H1 (cell line): ENCODE data around the gene SPECC1. TPM values are rescaled to one million over a fixed set of nuclear protein-coding genes. Genes with fewer than 3 reads are reported as not detected.

Experiments used
- CTCF ChIA-PET: fragments of 300-600 bp; sonication (Branson Sonifier 250); formaldehyde crosslinking; loops from one replicate; lab custom pipeline; 2021; ENCODE audit not compliant: partially characterized antibody; lab: Charles Lee
- POLR2A ChIA-PET: fragments of 300-600 bp; sonication (Branson Sonifier 250); formaldehyde crosslinking; loops from one replicate; lab custom pipeline; 2021; ENCODE audit warnings: inconsistent platforms; ENCODE audit not compliant: partially characterized antibody; lab: Charles Lee
- DNase-seq, 2 experiments: peaks; one replicate each; pipeline versions ENCODE4 v3.0.0 to v3.0.0-alpha.2; 2010 to 2022; ENCODE audit warnings: low spot score in 2 of 2, low read depth in 1 of 2, mixed read lengths in 1 of 2
- FAIRE-seq: peaks from 2 replicates; lab custom pipeline; 2011; peaks lifted over from hg19 to GRCh38; lab: Jason Lieb, UNC
- H2AFZ ChIP-seq: 2 replicates; pipeline ENCODE4 v1.8.1; 2012; ENCODE audit warnings: low read length, inconsistent platforms
- H2AK5ac ChIP-seq: 2 replicates; pipeline ENCODE4 v1.6.1; 2013; ENCODE audit warnings: low read depth, low read length
- H2BK120ac ChIP-seq: replicated peaks from 2 replicates; pipeline ENCODE3; 2013; ENCODE audit warnings: low read depth, low read length, inconsistent platforms
- H2BK12ac ChIP-seq: 2 replicates; pipeline ENCODE4 v1.6.1; 2013; ENCODE audit warnings: low read depth, low read length
- H2BK15ac ChIP-seq: 2 replicates; pipeline ENCODE4 v1.6.1; 2013; ENCODE audit warnings: low read length
- H2BK20ac ChIP-seq: 2 replicates; pipeline ENCODE4 v1.6.1; 2013; ENCODE audit warnings: low read length
- H2BK5ac ChIP-seq: 2 replicates; pipeline ENCODE4 v1.6.1; 2013; ENCODE audit warnings: low read depth, low read length
- H3K14ac ChIP-seq: 2 replicates; pipeline ENCODE4 v1.6.1; 2013; ENCODE audit warnings: inconsistent platforms; ENCODE audit not compliant: insufficient read length
- H3K18ac ChIP-seq: 2 replicates; pipeline ENCODE4 v1.6.1; 2013; ENCODE audit warnings: low read length; ENCODE audit errors: extremely low read depth
- H3K23ac ChIP-seq: 2 replicates; pipeline ENCODE4 v1.6.1; 2013; ENCODE audit warnings: inconsistent platforms; ENCODE audit not compliant: insufficient read length
- H3K23me2 ChIP-seq: 2 replicates; pipeline ENCODE4 v1.6.1; 2013; ENCODE audit warnings: low read depth, low read length
- H3K27ac ChIP-seq: 2 replicates; pipeline ENCODE4 v1.6.1; 2011; ENCODE audit warnings: low read depth, low read length, inconsistent platforms
- H3K27me3 ChIP-seq, 4 experiments: replicated peaks in 1 of 4; 1 replicate in 1 of 4; 2 replicates in 3 of 4; pipeline versions ENCODE4 v1.6.1 to v1.8.1; 2011 to 2013; ENCODE audit warnings: low read length in 3 of 4, mild to moderate bottlenecking in 3 of 4, inconsistent platforms in 2 of 4, mixed read lengths in 2 of 4, moderate library complexity in 1 of 4; ENCODE audit not compliant: control insufficient read depth in 3 of 4, insufficient read depth in 3 of 4; ENCODE audit errors: extremely low read depth in 1 of 4
- H3K36me3 ChIP-seq, 4 experiments: 2 replicates each; pipeline versions ENCODE4 v1.6.1 to v1.8.1; 2011 to 2013; ENCODE audit warnings: mild to moderate bottlenecking in 4 of 4, low read length in 3 of 4, moderate library complexity in 2 of 4, control low read depth in 1 of 4, inconsistent platforms in 1 of 4; ENCODE audit not compliant: insufficient read depth in 4 of 4, control insufficient read depth in 2 of 4
- H3K4ac ChIP-seq: replicated peaks from 2 replicates; pipeline ENCODE3; 2013; ENCODE audit warnings: low read length, low read depth, mixed read lengths, inconsistent platforms; ENCODE audit not compliant: insufficient read length
- H3K4me1 ChIP-seq, 4 experiments: replicated peaks in 1 of 4; 1 replicate in 1 of 4; 2 replicates in 3 of 4; pipeline versions ENCODE4 v1.6.1 to v1.8.1; 2011 to 2013; ENCODE audit warnings: low read length in 3 of 4, inconsistent platforms in 2 of 4, mixed read lengths in 1 of 4; ENCODE audit not compliant: insufficient read depth in 4 of 4, control insufficient read depth in 3 of 4
- H3K4me2 ChIP-seq, 2 experiments: 2 replicates each; pipeline versions ENCODE4 v1.6.1 to v1.8.1; 2011 to 2013; ENCODE audit warnings: low read depth in 2 of 2, low read length in 2 of 2, control low read depth in 1 of 2, inconsistent platforms in 1 of 2, mild to moderate bottlenecking in 1 of 2; ENCODE audit not compliant: insufficient read depth in 1 of 2
- H3K4me3 ChIP-seq, 4 experiments: fragments of 200-600, 300-600 bp in 1 of 4; sonication (generic), shearing (Covaris generic), sonication (Bioruptor Twin) in 1 of 4; 2 replicates each; pipeline versions ENCODE4 v1.5.1 to v1.8.1; 2011 to 2016; ENCODE audit warnings: low read length in 4 of 4, low read depth in 3 of 4, control low read depth in 2 of 4, inconsistent platforms in 2 of 4, mild to moderate bottlenecking in 2 of 4, mixed read lengths in 1 of 4, moderate library complexity in 1 of 4; ENCODE audit not compliant: insufficient read depth in 2 of 4; ENCODE audit errors: extremely low read depth in 1 of 4
- H3K56ac ChIP-seq: replicated peaks from 2 replicates; pipeline ENCODE3; 2013; ENCODE audit warnings: low read depth, mild to moderate bottlenecking, mixed read lengths, low read length, inconsistent platforms; ENCODE audit not compliant: insufficient read length
- H3K79me1 ChIP-seq: 2 replicates; pipeline ENCODE4 v1.6.1; 2013; ENCODE audit warnings: low read depth, low read length, control low read depth
- H3K79me2 ChIP-seq, 2 experiments: 2 replicates each; pipeline versions ENCODE4 v1.6.1 to v1.8.1; 2012 to 2013; ENCODE audit warnings: low read length in 2 of 2, mild to moderate bottlenecking in 2 of 2, inconsistent platforms in 1 of 2; ENCODE audit not compliant: insufficient read depth in 2 of 2, control insufficient read depth in 1 of 2
- H3K9ac ChIP-seq, 4 experiments: replicated peaks in 1 of 4; 1 replicate in 1 of 4; 2 replicates in 3 of 4; pipeline versions ENCODE4 v1.6.1 to v1.8.1; 2011 to 2013; ENCODE audit warnings: low read depth in 3 of 4, low read length in 3 of 4, control low read depth in 2 of 4, mild to moderate bottlenecking in 2 of 4, moderate library complexity in 2 of 4, inconsistent platforms in 1 of 4; ENCODE audit errors: extremely low read depth in 1 of 4
- H3K9me3 ChIP-seq, 2 experiments: 2 replicates each; pipeline versions ENCODE4 v1.6.1 to v1.8.1; 2012 to 2013; ENCODE audit warnings: mild to moderate bottlenecking in 2 of 2, moderate library complexity in 2 of 2, control low read depth in 1 of 2, inconsistent platforms in 1 of 2, low read depth in 1 of 2, low read length in 1 of 2, mixed read lengths in 1 of 2; ENCODE audit not compliant: insufficient read depth in 2 of 2
- H4K20me1 ChIP-seq, 2 experiments: replicated peaks in 1 of 2; 2 replicates each; pipeline versions ENCODE3 to v1.8.1; 2011 to 2013; ENCODE audit warnings: inconsistent platforms in 2 of 2, low read length in 2 of 2, mild to moderate bottlenecking in 1 of 2; ENCODE audit not compliant: insufficient read depth in 2 of 2, control insufficient read depth in 1 of 2
- H4K5ac ChIP-seq: 2 replicates; pipeline ENCODE4 v1.6.1; 2013; ENCODE audit warnings: low read length, low read depth, mixed read lengths, inconsistent platforms; ENCODE audit not compliant: insufficient read length
- H4K8ac ChIP-seq: 2 replicates; pipeline ENCODE4 v1.8.0; 2013; ENCODE audit warnings: mild to moderate bottlenecking, moderate library complexity, low read length, inconsistent platforms; ENCODE audit not compliant: insufficient read depth; ENCODE audit errors: extremely low read depth
- H4K91ac ChIP-seq: replicated peaks from 2 replicates; pipeline ENCODE3; 2013; ENCODE audit warnings: low read length, mixed read lengths, inconsistent platforms; ENCODE audit not compliant: insufficient read length
- CBX5 ChIP-seq: fragments of 300-800, 300-1000 bp; sonication (generic); IDR thresholded peaks from 2 replicates; pipeline ENCODE4 v1.7.1; 2016; ENCODE audit warnings: antibody characterized with exemption, low read length, low read depth
- CBX8 ChIP-seq: fragments of 300-800, 300-1000 bp; sonication (generic); IDR thresholded peaks from 2 replicates; pipeline ENCODE4 v1.7.1; 2016; ENCODE audit warnings: low read depth, low read length, borderline replicate concordance
- CHD2 ChIP-seq: IDR thresholded peaks from 2 replicates; pipeline ENCODE4 v1.6.1; 2012; ENCODE audit warnings: low read length, improper control_type of control experiment
- FOSL1 ChIP-seq: IDR thresholded peaks from 2 replicates; pipeline ENCODE4 v1.6.1; 2011; ENCODE audit warnings: mild to moderate bottlenecking, low read depth, low read length, moderate library complexity; ENCODE audit not compliant: insufficient read depth
- MAFK ChIP-seq: IDR thresholded peaks from 2 replicates; pipeline ENCODE4 v1.6.1; 2012; ENCODE audit warnings: low read depth, mild to moderate bottlenecking, improper control_type of control experiment, low read length
- POLR2AphosphoS5 ChIP-seq: IDR thresholded peaks from 2 replicates; pipeline ENCODE4 v1.6.1; 2011; ENCODE audit warnings: low read depth, low read length
- RBBP5 ChIP-seq: IDR thresholded peaks from 2 replicates; pipeline ENCODE4 v1.7.1; 2012; ENCODE audit warnings: low read depth, mild to moderate bottlenecking, inconsistent platforms, low read length, moderate library complexity, borderline replicate concordance
- SIRT6 ChIP-seq: IDR thresholded peaks from one replicate; pipeline ENCODE4 v1.7.1; 2012; ENCODE audit warnings: low read length, inconsistent platforms
- SP2 ChIP-seq: IDR thresholded peaks from 2 replicates; pipeline ENCODE4 v1.6.1; 2012; ENCODE audit warnings: mild to moderate bottlenecking, low read length, inconsistent platforms
- SP4 ChIP-seq: IDR thresholded peaks from 2 replicates; pipeline ENCODE4 v1.6.1; 2012; ENCODE audit warnings: low read length, inconsistent platforms
- WGBS, 2 experiments: shearing (Covaris generic) in 1 of 2; methylation state at CpG; one replicate each; pipeline versions ENCODE4 v1.1.6 to v1.1.7; 2013 to 2015; ENCODE audit warnings: low lambda C conversion rate in 2 of 2, mixed read lengths in 2 of 2, inconsistent platforms in 1 of 2, low coverage in 1 of 2, missing lambda C conversion rate in 1 of 2; ENCODE audit not compliant: insufficient replicate concordance in 2 of 2, insufficient coverage in 1 of 2, insufficient read length in 1 of 2; ENCODE audit errors: extremely low coverage in 1 of 2, missing lambda C conversion rate in 1 of 2; 5-methylcytosine and 5-hydroxymethylcytosine counted together
- polyA plus RNA-seq, 7 experiments: library from polyadenylated mRNA; depleted of rRNA in 3 of 7; stranded (reverse) in 5 of 7; unstranded in 2 of 7; fragments of >200 nt in 5 of 7; fragments of 200-250 nt in 2 of 7; gene quantifications; 1 replicate in 5 of 7; 2 replicates in 1 of 7; 4 replicates in 1 of 7; pipeline versions ENCODE4 v1.2.1 to v1.2.3, GENCODE V29; 2011 to 2013; ENCODE audit warnings: missing spikeins in 2 of 7, mixed read lengths in 2 of 7
- total RNA-seq: library from RNA; stranded (reverse); fragmentation: NEBNext Ultra II Directional; extraction: Animal tissue kit (Norgen Biotek cat#: 25700); gene quantifications from 2 replicates; pipeline ENCODE4 v1.2.1, GENCODE V29; 2021
- TF ChIP-seq, protein P1 (sequence below): IDR thresholded peaks from 2 replicates; pipeline ENCODE4 v1.6.1; 2011; ENCODE audit warnings: low read depth, mild to moderate bottlenecking, low read length; ENCODE audit not compliant: insufficient read depth

Gene SPECC1
- total and polyA plus RNA-seq, 2 of the 8 experiments (the other 6 are each of a cell fraction or from before 2014, with no cell fraction given) = 35.8 to 87.9 TPM

DNA sequence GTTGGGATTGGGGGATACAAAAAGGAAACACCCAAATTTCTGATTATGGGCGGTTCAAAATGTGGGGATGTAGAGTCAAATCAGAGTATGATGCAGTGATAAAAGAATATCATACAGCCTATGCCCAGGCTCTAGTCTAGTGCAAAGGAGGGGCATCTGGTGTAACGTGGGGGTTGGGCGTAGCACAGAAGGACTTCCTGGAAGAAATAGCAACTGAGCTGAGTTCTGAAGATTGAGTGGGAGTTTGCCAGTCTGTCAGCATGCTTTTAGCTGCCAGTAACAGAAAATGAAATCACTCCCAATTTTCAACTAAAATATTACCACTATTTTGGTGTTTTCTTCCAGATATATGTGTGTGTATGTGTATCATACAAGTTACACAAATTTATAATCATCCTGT lies 196.9 kb downstream of the SPECC1 start:
- H3K23me2 ChIP-seq = no peaks in the 10 kb centered on the region
- H2AK5ac ChIP-seq = no peak overlapping the region
- H2BK20ac ChIP-seq = no peak overlapping the region
- peaks cover 0 to 75% of the 10 kb centered on the region in 2 experiments; a peak in 2 of 4 replicates for H3K79me2 ChIP-seq
- no peak overlapping the region for H4K8ac ChIP-seq
- POLR2A ChIA-PET = interaction anchor here (2.5 kb wide), 1 partner anchor 11 kb away, joined by 8 read pairs; no protein-coding TSS in a partner anchor
- H2BK120ac ChIP-seq = no peak overlapping the region
- no peak overlapping the region for H4K91ac ChIP-seq
- peaks cover 0 to 1% of the 10 kb centered on the region in 2 experiments for H4K20me1 ChIP-seq
- peaks cover 4 to 26% (median 12%) of the 10 kb centered on the region in 4 experiments for H3K4me1 ChIP-seq
- no peak overlapping the region for H3K4me2 ChIP-seq
- no peak overlapping the region for H3K14ac ChIP-seq
- no peak overlapping the region for H3K18ac ChIP-seq
- no peak overlapping the region for H3K27ac ChIP-seq
- H3K36me3 ChIP-seq = peaks cover 0 to 10% (median 2%) of the 10 kb centered on the region in 4 experiments; a peak in 3 of 8 replicates
- no peak overlapping the region for H2AFZ ChIP-seq
- WGBS, 2 experiments = 86% methylated on average over 3 of the region's 3 CpGs; no CpG with 5 or more reads in 1 of the 2 experiments
- no peak overlapping the region for H2BK12ac ChIP-seq
- no peak overlapping the region for H3K4ac ChIP-seq
- DNase-seq = no peak
- no peak for FAIRE-seq
- H2BK5ac ChIP-seq = no peak overlapping the region
- H2BK15ac ChIP-seq = no peak overlapping the region
- H3K9ac ChIP-seq = no peak overlapping the region
- H3K23ac ChIP-seq = no peak overlapping the region
- H4K5ac ChIP-seq = no peak overlapping the region
- H3K9me3 ChIP-seq = no peaks in the 10 kb centered on the region; a peak in 1 of 4 replicates
- no peak overlapping the region for H3K4me3 ChIP-seq
- H3K27me3 ChIP-seq = no peaks in the 10 kb centered on the region
- H3K79me1 ChIP-seq = peaks cover 8% of the 10 kb centered on the region; the same call in 1 of the 2 replicates
- H3K56ac ChIP-seq = no peak overlapping the region
- CTCF ChIA-PET = interaction anchor here (1.0 to 2.5 kb wide), 4 partner anchors 9 to 84 kb away, joined by 3 to 11 read pairs (median 6); no protein-coding TSS in a partner anchor
- TF ChIP-seq CBX5 = no peak
- no peak for TF ChIP-seq SIRT6
- TF ChIP-seq CHD2 = no peak
- TF ChIP-seq, protein P1, sequence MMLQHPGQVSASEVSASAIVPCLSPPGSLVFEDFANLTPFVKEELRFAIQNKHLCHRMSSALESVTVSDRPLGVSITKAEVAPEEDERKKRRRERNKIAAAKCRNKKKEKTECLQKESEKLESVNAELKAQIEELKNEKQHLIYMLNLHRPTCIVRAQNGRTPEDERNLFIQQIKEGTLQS = no peak
- no peak for TF ChIP-seq CBX8
- no peak for TF ChIP-seq RBBP5
- no peak for TF ChIP-seq POLR2AphosphoS5
- TF ChIP-seq SP4 = no peak
- no peak for TF ChIP-seq FOSL1
- no peak for TF ChIP-seq MAFK
- TF ChIP-seq SP2 = no peak
